Measurements from ENCODE around the gene GLI2.

The GLI2 gene

GRCh38 chr2:120702061-120702460 lies 33.6 kb upstream of the GLI2 start:
- no peak overlapping the region for H3K4me3 ChIP-seq (ENCODE audit: low read length)
- no peak for DNase-seq (ENCODE audit: low read depth)
- TF ChIP-seq CTCF (conservative IDR thresholded peaks at IDR 0.05; ENCODE audit: low read depth, low read length): no peak

- H3K4me3 ChIP-seq (ENCODE audit: low read length): no peak overlapping the region
- no peak for DNase-seq (ENCODE audit: low read depth)
- TF ChIP-seq CTCF (conservative IDR thresholded peaks at IDR 0.05; ENCODE audit: low read depth, low read length): no peak
Measured at GRCh38 chr2:120702801-120703200, 32.9 kb upstream of the GLI2 start.

- no peak for TF ChIP-seq CTCF (conservative IDR thresholded peaks at IDR 0.05; ENCODE audit: low read depth, low read length)
- H3K4me3 ChIP-seq (ENCODE audit: low read length): no peak overlapping the region
- DNase-seq (ENCODE audit: low read depth): no peak
Measured at GRCh38 chr2:120703330-120703994, 32.2 kb upstream of the GLI2 start.

- DNase-seq (ENCODE audit: low read depth): no peak
- no peak for TF ChIP-seq CTCF (conservative IDR thresholded peaks at IDR 0.05; ENCODE audit: low read depth, low read length)
- no peak overlapping the region for H3K4me3 ChIP-seq (ENCODE audit: low read length)
Measured at GRCh38 chr2:120704696-120705095, 31.0 kb upstream of the GLI2 start.

GRCh38 chr2:120707816-120708215 lies 27.9 kb upstream of the GLI2 start:
- DNase-seq (ENCODE audit: low read depth): no peak
- TF ChIP-seq CTCF (conservative IDR thresholded peaks at IDR 0.05; ENCODE audit: low read depth, low read length): no peak
- no peak overlapping the region for H3K4me3 ChIP-seq (ENCODE audit: low read length)

- TF ChIP-seq CTCF (conservative IDR thresholded peaks at IDR 0.05; ENCODE audit: low read depth, low read length): no peak
- no peak for DNase-seq (ENCODE audit: low read depth)
- H3K4me3 ChIP-seq (ENCODE audit: low read length): no peak overlapping the region
Measured at GRCh38 chr2:120708944-120709607, 26.6 kb upstream of the GLI2 start.

GRCh38 chr2:120709608-120710041 lies 26.0 kb upstream of the GLI2 start:
- no peak overlapping the region for H3K4me3 ChIP-seq (ENCODE audit: low read length)
- no peak for TF ChIP-seq CTCF (conservative IDR thresholded peaks at IDR 0.05; ENCODE audit: low read depth, low read length)
- DNase-seq (ENCODE audit: low read depth): no peak

Measured in retinal pigment epithelial cell (primary cell).